Astrocyte (in vitro differentiated cells and primary cell): ENCODE results near the gene HAUS7. TPM values are rescaled to one million over a fixed set of nuclear protein-coding genes. Genes with fewer than 3 reads are reported as not detected.

ENCODE experiments used
- DNase-seq: peaks from one replicate; pipeline ENCODE4 v3.0.0-alpha.2; 2010; ENCODE audit warnings: low read depth
- FAIRE-seq: peaks from 2 replicates; lab custom pipeline; 2011; peaks lifted over from hg19 to GRCh38; lab: Jason Lieb, UNC
- H2AFZ ChIP-seq: 2 replicates; pipeline ENCODE4 v1.6.0; 2012; ENCODE audit warnings: low read depth, low read length, inconsistent platforms
- H3K27ac ChIP-seq: 2 replicates; pipeline ENCODE4 v1.5.1; 2011; ENCODE audit warnings: low read depth, low read length, inconsistent platforms
- H3K27me3 ChIP-seq: 2 replicates; pipeline ENCODE4 v1.6.0; 2011; ENCODE audit warnings: low read length, inconsistent platforms; ENCODE audit not compliant: insufficient read depth
- H3K36me3 ChIP-seq: 2 replicates; pipeline ENCODE4 v1.5.1; 2011; ENCODE audit warnings: low read length, inconsistent platforms; ENCODE audit not compliant: insufficient read depth
- H3K4me1 ChIP-seq: 2 replicates; pipeline ENCODE4 v1.5.1; 2011; ENCODE audit warnings: low read length, inconsistent platforms; ENCODE audit not compliant: insufficient read depth
- H3K4me2 ChIP-seq: 2 replicates; pipeline ENCODE4 v1.6.0; 2012; ENCODE audit warnings: low read length, inconsistent platforms
- H3K4me3 ChIP-seq: 2 replicates; pipeline ENCODE4 v1.5.1; 2011; ENCODE audit warnings: low read depth, mild to moderate bottlenecking, low read length, inconsistent platforms; ENCODE audit not compliant: insufficient read depth
- H3K79me2 ChIP-seq: 2 replicates; pipeline ENCODE4 v1.6.0; 2012; ENCODE audit warnings: mild to moderate bottlenecking, low read length, inconsistent platforms; ENCODE audit not compliant: insufficient read depth
- H3K9ac ChIP-seq: 2 replicates; pipeline ENCODE4 v1.6.0; 2012; ENCODE audit warnings: mild to moderate bottlenecking, low read length, inconsistent platforms
- H3K9me3 ChIP-seq: 2 replicates; pipeline ENCODE4 v1.5.1; 2012; ENCODE audit warnings: low read depth, mild to moderate bottlenecking, low read length, inconsistent platforms; ENCODE audit not compliant: insufficient read depth
- H4K20me1 ChIP-seq: 2 replicates; pipeline ENCODE4 v1.6.0; 2012; ENCODE audit warnings: low read length, inconsistent platforms; ENCODE audit not compliant: insufficient read depth
- H3K27ac Mint-ChIP-seq: one replicate; pipeline ENCODE4 v1.8.0; 2021; ENCODE audit warnings: mild to moderate bottlenecking, mixed read lengths; ENCODE audit not compliant: unreplicated experiment
- H3K27me3 Mint-ChIP-seq: one replicate; pipeline ENCODE4 v1.8.0; 2021; ENCODE audit warnings: low read depth, mixed read lengths; ENCODE audit not compliant: unreplicated experiment
- H3K36me3 Mint-ChIP-seq: one replicate; pipeline ENCODE4 v1.8.0; 2021; ENCODE audit warnings: low read depth, mixed read lengths; ENCODE audit not compliant: unreplicated experiment
- H3K4me1 Mint-ChIP-seq: one replicate; pipeline ENCODE4 v1.8.0; 2021; ENCODE audit warnings: low read depth, mixed read lengths; ENCODE audit not compliant: unreplicated experiment
- H3K4me3 Mint-ChIP-seq: one replicate; pipeline ENCODE4 v1.8.0; 2021; ENCODE audit warnings: mild to moderate bottlenecking, moderate library complexity, mixed read lengths; ENCODE audit not compliant: unreplicated experiment
- H3K9me3 Mint-ChIP-seq: one replicate; pipeline ENCODE4 v1.8.0; 2021; ENCODE audit warnings: mild to moderate bottlenecking, mixed read lengths; ENCODE audit not compliant: unreplicated experiment
- CTCF ChIP-seq: IDR thresholded peaks from 2 replicates; pipeline ENCODE4 v1.5.1; 2011; ENCODE audit warnings: low read depth, mild to moderate bottlenecking, inconsistent platforms, low read length, moderate library complexity; ENCODE audit not compliant: insufficient read depth
- EZH2 ChIP-seq: IDR thresholded peaks from 2 replicates; pipeline ENCODE4 v1.6.1; 2012; ENCODE audit warnings: mild to moderate bottlenecking, low read length, inconsistent platforms; ENCODE audit not compliant: insufficient read depth
- total RNA-seq: library from RNA; stranded (reverse); gene quantifications from 2 replicates; pipeline ENCODE4 v1.2.1, GENCODE V29; 2021

Gene HAUS7
- total RNA-seq, 1 donor from 2014 or later, result 12.1 TPM

- no peaks in the 10 kb centered on the region for H3K9me3 Mint-ChIP-seq
- peaks cover 2% of the 10 kb centered on the region for H3K4me1 Mint-ChIP-seq
These were observed 34.2 kb upstream of the HAUS7 start for GRCh38 chrX:153504445-153505016.

GRCh38 chrX:153502796-153503195, 32.4 kb upstream of the HAUS7 start:
- H3K9ac ChIP-seq, result no peak overlapping the region

More at GRCh38 chrX:153504445-153505016, 34.2 kb upstream of the HAUS7 start:
- Histone ChIP-seq H3K4me1 (peaks cover 6% of the 10 kb centered on the region), H3K9ac (no peak overlapping the region), H3K27ac (no peak overlapping the region), H3K9me3 (no peaks in the 10 kb centered on the region), H4K20me1 (peaks cover 39% of the 10 kb centered on the region), H3K79me2 (peaks cover 19% of the 10 kb centered on the region), H3K4me2 (no peak overlapping the region), H3K36me3 (no peaks in the 10 kb centered on the region), H2AFZ (no peak overlapping the region), H3K27me3 (no peaks in the 10 kb centered on the region), H3K4me3 (no peak overlapping the region)
- TF ChIP-seq CTCF, result no peak
- TF ChIP-seq EZH2, result no peak
- Mint-ChIP-seq H3K4me3 (no peak overlapping the region), H3K27me3 (peaks cover 1% of the 10 kb centered on the region), H3K36me3 (peaks cover 2% of the 10 kb centered on the region), H3K27ac (no peak overlapping the region)
- FAIRE-seq (no peak), DNase-seq (no peak)

More at GRCh38 chrX:153502796-153503195, 32.4 kb upstream of the HAUS7 start:
- Mint-ChIP-seq H3K4me1 (peaks cover 2% of the 10 kb centered on the region), H3K27me3 (peaks cover 1% of the 10 kb centered on the region), H3K4me3 (no peak overlapping the region), H3K27ac (no peak overlapping the region), H3K36me3 (no peaks in the 10 kb centered on the region), H3K9me3 (no peaks in the 10 kb centered on the region)
- Histone ChIP-seq H3K4me2 (no peak overlapping the region), H3K4me1 (peaks cover 10% of the 10 kb centered on the region), H2AFZ (no peak overlapping the region), H3K36me3 (no peaks in the 10 kb centered on the region), H3K9me3 (no peaks in the 10 kb centered on the region), H3K27me3 (no peaks in the 10 kb centered on the region), H3K27ac (no peak overlapping the region), H3K4me3 (no peak overlapping the region), H4K20me1 (peaks cover 49% of the 10 kb centered on the region), H3K79me2 (peaks cover 34% of the 10 kb centered on the region)
- DNase-seq (no peak), FAIRE-seq (no peak)
- TF ChIP-seq CTCF (no peak), EZH2 (no peak)
